ENCODE measurements around the gene MEIS1. TPM values are rescaled to one million over a fixed set of nuclear protein-coding genes. Genes with fewer than 3 reads are reported as not detected.

Gene MEIS1
- total and polyA plus RNA-seq, 4 donors: 9.0 to 158 (median 41.0) TPM

GRCh38 chr2:66452214-66452613 is 17.3 kb downstream of the MEIS1 start:
- DNase-seq (no peak), ATAC-seq (ENCODE audit: insufficient read depth, low FRiP score) (no peak)
- Histone ChIP-seq H3K9me3 (ENCODE audit: control insufficient read depth in 4 of 4, insufficient read depth in 3 of 4, low read length in 3 of 4) (no peaks in the 10 kb centered on the region), H3K27ac (ENCODE audit: low read depth in 1 of 2, low read length in 1 of 2) (no peak overlapping the region), H3K4me1 (ENCODE audit: control insufficient read depth in 5 of 5, insufficient read depth in 5 of 5, low read length in 5 of 5) (peaks cover 0 to 84% (median 10%) of the 10 kb centered on the region in 5 donors), H3K4me3 (no peak overlapping the region), H3K27me3 (ENCODE audit: control insufficient read depth in 3 of 3, insufficient read depth in 3 of 3, low read length in 2 of 3) (no peaks in the 10 kb centered on the region), H3K36me3 (ENCODE audit: control insufficient read depth in 4 of 4, insufficient read depth in 4 of 4, low read length in 4 of 4) (peaks cover 0 to 33% (median 15%) of the 10 kb centered on the region in 4 donors), H3K9ac (ENCODE audit: insufficient read depth in 1 of 2, low read length in 2 of 2) (peak overlapping the region in 1 of 2 donors; percentile 76)
- TF ChIP-seq CTCF (IDR thresholded peaks at IDR 0.05; ENCODE audit: control extremely low read depth, extremely low read depth): no peak

- 67 to 78% methylated on average over 2 of the region's 2 CpGs for WGBS, 2 donors
- ATAC-seq (ENCODE audit: insufficient read depth, low FRiP score) (no peak), DNase-seq (peak in 1 of 3 donors; percentile 17)
- Histone ChIP-seq H3K4me1 (ENCODE audit: control insufficient read depth in 5 of 5, insufficient read depth in 5 of 5, low read length in 5 of 5) (peaks cover 0 to 81% (median 7%) of the 10 kb centered on the region in 5 donors), H3K27me3 (ENCODE audit: control insufficient read depth in 3 of 3, insufficient read depth in 3 of 3, low read length in 2 of 3) (no peaks in the 10 kb centered on the region), H3K27ac (ENCODE audit: low read depth in 1 of 2, low read length in 1 of 2) (no peak overlapping the region), H3K9ac (ENCODE audit: insufficient read depth in 1 of 2, low read length in 2 of 2) (peak overlapping the region in 1 of 2 donors; percentile 76), H3K9me3 (ENCODE audit: control insufficient read depth in 4 of 4, insufficient read depth in 3 of 4, low read length in 3 of 4) (no peaks in the 10 kb centered on the region), H3K4me3 (no peak overlapping the region), H3K36me3 (ENCODE audit: control insufficient read depth in 4 of 4, insufficient read depth in 4 of 4, low read length in 4 of 4) (peaks cover 0 to 33% (median 16%) of the 10 kb centered on the region in 4 donors)
- no peak for TF ChIP-seq CTCF (IDR thresholded peaks at IDR 0.05; ENCODE audit: control extremely low read depth, extremely low read depth)
Observed at GRCh38 chr2:66452917-66453316, 18.0 kb downstream of the MEIS1 start.

- DNase-seq (no peak), ATAC-seq (ENCODE audit: insufficient read depth, low FRiP score) (no peak)
- TF ChIP-seq CTCF (IDR thresholded peaks at IDR 0.05; ENCODE audit: control extremely low read depth, extremely low read depth): no peak
- H3K4me3 ChIP-seq: no peak overlapping the region
- H3K9ac ChIP-seq (ENCODE audit: insufficient read depth in 1 of 2, low read length in 2 of 2): peak overlapping the region in 1 of 2 donors; percentile 40
- no peaks in the 10 kb centered on the region for H3K27me3 ChIP-seq (ENCODE audit: control insufficient read depth in 3 of 3, insufficient read depth in 3 of 3, low read length in 2 of 3)
- H3K4me1 ChIP-seq (ENCODE audit: control insufficient read depth in 5 of 5, insufficient read depth in 5 of 5, low read length in 5 of 5): peaks cover 0 to 62% (median 7%) of the 10 kb centered on the region in 5 donors
- no peak overlapping the region for H3K27ac ChIP-seq (ENCODE audit: low read depth in 1 of 2, low read length in 1 of 2)
- WGBS, 2 donors: 72 to 86% methylated on average over 2 of the region's 2 CpGs
- H3K9me3 ChIP-seq (ENCODE audit: control insufficient read depth in 4 of 4, insufficient read depth in 3 of 4, low read length in 3 of 4): no peaks in the 10 kb centered on the region
- H3K36me3 ChIP-seq (ENCODE audit: control insufficient read depth in 4 of 4, insufficient read depth in 4 of 4, low read length in 4 of 4): peaks cover 0 to 50% (median 16%) of the 10 kb centered on the region in 4 donors
Observed at GRCh38 chr2:66455490-66455889, 20.6 kb downstream of the MEIS1 start.
